ENCODE data around the gene RHOXF2. TPM values are rescaled to one million over a fixed set of nuclear protein-coding genes. Genes with fewer than 3 reads are reported as not detected.
A peak's percentile ranks its signal among the peaks of the same experiment; 100 is the strongest.

Gene RHOXF2
- polyA plus RNA-seq, 1 donor (not counting 4 experiments of a cell fraction or from before 2014, with no cell fraction given): not detected

- Histone ChIP-seq H3K4me1 (ENCODE audit: control insufficient read depth, extremely low read depth, insufficient read depth, low read length) (no peaks in the 10 kb centered on the region), H3K27me3 (ENCODE audit: control insufficient read depth, extremely low read depth, insufficient read depth, low read length) (no peaks in the 10 kb centered on the region), H4K20me1 (ENCODE audit: control insufficient read depth, extremely low read depth, insufficient read depth, low read length) (no peaks in the 10 kb centered on the region), H3K79me2 (ENCODE audit: control insufficient read depth, insufficient read depth, low read length) (no peaks in the 10 kb centered on the region), H3K4me3 (ENCODE audit: control insufficient read depth in 2 of 3, extremely low read depth in 1 of 3, insufficient read depth in 2 of 3, low read depth in 1 of 3, low read length in 3 of 3) (no peak overlapping the region), H3K36me3 (ENCODE audit: control insufficient read depth in 2 of 2, extremely low read depth in 1 of 2, insufficient read depth in 2 of 2, low read length in 2 of 2) (no peaks in the 10 kb centered on the region), H3K27ac (ENCODE audit: control insufficient read depth, insufficient read depth, low read length) (no peak overlapping the region), H3K9ac (ENCODE audit: control insufficient read depth, extremely low read depth, insufficient read depth, low read length) (no peak overlapping the region), H3K4me2 (ENCODE audit: control insufficient read depth, extremely low read depth, insufficient read depth, low read depth, low read length) (no peak overlapping the region), H3K9me3 (ENCODE audit: control insufficient read depth, low read depth, low read length) (no peaks in the 10 kb centered on the region), H3K9me1 (ENCODE audit: control insufficient read depth, extremely low read depth, insufficient read depth, low read length) (no peaks in the 10 kb centered on the region), H2AFZ (ENCODE audit: control insufficient read depth, low read length) (no peak overlapping the region)
- DNase-seq (ENCODE audit: low read depth, low spot score) (no peak), FAIRE-seq (no peak)
- dilution Hi-C loops (cut with MboI; ENCODE audit: extremely low pct_ligation_motif_present, low sequenced_read_pairs): no loop called here
- no peak for TF ChIP-seq CTCF (optimal IDR thresholded peaks at IDR 0.05 in 1 of 3, IDR thresholded peaks at IDR 0.05 in 1 of 3, conservative IDR thresholded peaks at IDR 0.05 in 1 of 3; ENCODE audit: extremely low read depth in 1 of 3, insufficient read depth in 2 of 3, low read length in 3 of 3)
- no peak for TF ChIP-seq EZH2 (IDR thresholded peaks at IDR 0.05; ENCODE audit: low read length)
Observed at GRCh38 chrX:120207009-120207605, 48.7 kb downstream of the RHOXF2 start.

- Histone ChIP-seq H3K36me3 (ENCODE audit: control insufficient read depth in 2 of 2, extremely low read depth in 1 of 2, insufficient read depth in 2 of 2, low read length in 2 of 2) (no peaks in the 10 kb centered on the region), H3K27me3 (ENCODE audit: control insufficient read depth, extremely low read depth, insufficient read depth, low read length) (no peaks in the 10 kb centered on the region), H3K4me2 (ENCODE audit: control insufficient read depth, extremely low read depth, insufficient read depth, low read depth, low read length) (no peak overlapping the region), H3K4me1 (ENCODE audit: control insufficient read depth, extremely low read depth, insufficient read depth, low read length) (no peaks in the 10 kb centered on the region), H2AFZ (ENCODE audit: control insufficient read depth, low read length) (no peak overlapping the region), H3K9me1 (ENCODE audit: control insufficient read depth, extremely low read depth, insufficient read depth, low read length) (no peaks in the 10 kb centered on the region), H3K9ac (ENCODE audit: control insufficient read depth, extremely low read depth, insufficient read depth, low read length) (no peak overlapping the region), H3K27ac (ENCODE audit: control insufficient read depth, insufficient read depth, low read length) (no peak overlapping the region), H3K79me2 (ENCODE audit: control insufficient read depth, insufficient read depth, low read length) (no peaks in the 10 kb centered on the region), H3K9me3 (ENCODE audit: control insufficient read depth, low read depth, low read length) (no peaks in the 10 kb centered on the region), H4K20me1 (ENCODE audit: control insufficient read depth, extremely low read depth, insufficient read depth, low read length) (peaks cover 3% of the 10 kb centered on the region), H3K4me3 (ENCODE audit: control insufficient read depth in 2 of 3, extremely low read depth in 1 of 3, insufficient read depth in 2 of 3, low read depth in 1 of 3, low read length in 3 of 3) (no peak overlapping the region)
- TF ChIP-seq CTCF (optimal IDR thresholded peaks at IDR 0.05 in 1 of 3, IDR thresholded peaks at IDR 0.05 in 1 of 3, conservative IDR thresholded peaks at IDR 0.05 in 1 of 3; ENCODE audit: extremely low read depth in 1 of 3, insufficient read depth in 2 of 3, low read length in 3 of 3) (peak; percentile 80 to 82 (median 81)), EZH2 (IDR thresholded peaks at IDR 0.05; ENCODE audit: low read length) (no peak)
- DNase-seq (ENCODE audit: low read depth, low spot score) (peak; percentile 7), FAIRE-seq (no peak)
- dilution Hi-C loops (cut with MboI; ENCODE audit: extremely low pct_ligation_motif_present, low sequenced_read_pairs): no loop called here
Observed at GRCh38 chrX:120213438-120214265, 55.2 kb downstream of the RHOXF2 start.

Other genes starting within 250 kb of the RHOXF2 start
- 2.3 to 4.6 TPM (median 3.1 TPM) in 3 replicates for gene NKAP, start 214.9 kb upstream of the RHOXF2 start, polyA plus RNA-seq
- 0.03 TPM in 1 of 3 replicates, not detected in the others for gene RHOXF2B, start 80.9 kb upstream of the RHOXF2 start, polyA plus RNA-seq
- not detected in 3 replicates for gene RHOXF1, start 42.7 kb upstream of the RHOXF2 start, polyA plus RNA-seq
- gene ZBTB33, start 92.2 kb downstream of the RHOXF2 start, polyA plus RNA-seq: 7.3 to 13.4 TPM (median 10.2 TPM) in 3 replicates
- gene TMEM255A, start 152.8 kb downstream of the RHOXF2 start, polyA plus RNA-seq: 0.02 to 0.03 TPM in 2 of 3 replicates, not detected in the other
- gene ATP1B4, start 203.5 kb downstream of the RHOXF2 start, polyA plus RNA-seq: not detected in 3 replicates